ENCODE results near the gene PSRC1. TPM values are rescaled to one million over a fixed set of nuclear protein-coding genes. Genes with fewer than 3 reads are reported as not detected.

PSRC1 gene
- total RNA-seq, 4 donors from 2014 or later = 5.3 to 12.5 (median 6.4) TPM

GRCh38 chr1:109248797-109249629, 33.9 kb downstream of the PSRC1 start, which contains the start of gene CELSR2:
TSS of gene CELSR2 (plus strand) at chr1:109249539. CDS start at chr1:109250080, 541 bp downstream.
- Histone ChIP-seq H3K27me3 (no peaks in the 10 kb centered on the region), H3K4me1 (peaks cover 14 to 47% (median 32%) of the 10 kb centered on the region in 4 donors), H3K4me3 (peak within 1 kb of the TSS; percentile 74 to 89 (median 76)), H3K27ac (replicated peaks in 1 of 4) (peak within 1 kb of the TSS; percentile 63 to 69 (median 66)), H3K9me3 (no peaks in the 10 kb centered on the region), H3K36me3 (no peaks in the 10 kb centered on the region)
- intact Hi-C loops (cut with DNase I) = loop anchor here (5.0 kb wide), 1 partner anchor 52 kb away; no protein-coding TSS in a partner anchor
- TF ChIP-seq POLR2AphosphoS5 (IDR thresholded peaks at IDR 0.05) (peak; percentile 63 to 72), POLR2A (IDR thresholded peaks at IDR 0.05; ENCODE audit: low read depth) (no peak), EP300 (IDR thresholded peaks at IDR 0.05) (no peak), CTCF (IDR thresholded peaks at IDR 0.05) (no peak)
- WGBS = 57% methylated on average over 10 of the region's 49 CpGs
- no peak for DNase-seq (ENCODE audit: extremely low spot score)

- H3K27ac ChIP-seq (replicated peaks in 1 of 4) = no peak overlapping the region
- H3K27me3 ChIP-seq = no peaks in the 10 kb centered on the region
- H3K4me1 ChIP-seq = peaks cover 8 to 41% (median 26%) of the 10 kb centered on the region in 4 donors
- no peaks in the 10 kb centered on the region for H3K36me3 ChIP-seq
- WGBS = 93% methylated on average over 7 of the region's 7 CpGs
- intact Hi-C loops (cut with DNase I) = loop anchor here (5.0 kb wide), 1 partner anchor 51 kb away; no protein-coding TSS in a partner anchor
- no peaks in the 10 kb centered on the region for H3K9me3 ChIP-seq
- no peak for DNase-seq (ENCODE audit: extremely low spot score)
- no peak overlapping the region for H3K4me3 ChIP-seq
- TF ChIP-seq EP300 (IDR thresholded peaks at IDR 0.05) (no peak), POLR2A (IDR thresholded peaks at IDR 0.05; ENCODE audit: low read depth) (no peak), POLR2AphosphoS5 (IDR thresholded peaks at IDR 0.05) (no peak), CTCF (IDR thresholded peaks at IDR 0.05) (no peak)
Observed at GRCh38 chr1:109248444-109248796, 34.5 kb downstream of the PSRC1 start.

GRCh38 chr1:109247401-109248365, 35.3 kb downstream of the PSRC1 start:
- no peak overlapping the region for H3K4me3 ChIP-seq
- 90% methylated on average over 8 of the region's 8 CpGs for WGBS
- no peak for TF ChIP-seq POLR2A (IDR thresholded peaks at IDR 0.05; ENCODE audit: low read depth)
- no peak for TF ChIP-seq EP300 (IDR thresholded peaks at IDR 0.05)
- TF ChIP-seq CTCF (IDR thresholded peaks at IDR 0.05) = no peak
- no peak for TF ChIP-seq POLR2AphosphoS5 (IDR thresholded peaks at IDR 0.05)
- H3K27ac ChIP-seq (replicated peaks in 1 of 4) = no peak overlapping the region
- H3K4me1 ChIP-seq = peaks cover 7 to 39% (median 22%) of the 10 kb centered on the region in 4 donors
- no peak for DNase-seq (ENCODE audit: extremely low spot score)
- H3K9me3 ChIP-seq = no peaks in the 10 kb centered on the region
- no peaks in the 10 kb centered on the region for H3K27me3 ChIP-seq
- intact Hi-C loops (cut with DNase I) = loop anchor here (5.0 kb wide), 1 partner anchor 50 kb away; no protein-coding TSS in a partner anchor
- no peaks in the 10 kb centered on the region for H3K36me3 ChIP-seq

- no peak overlapping the region for H3K27ac ChIP-seq (replicated peaks in 1 of 4)
- no peak for TF ChIP-seq POLR2AphosphoS5 (IDR thresholded peaks at IDR 0.05)
- TF ChIP-seq CTCF (IDR thresholded peaks at IDR 0.05) = no peak
- no peak for TF ChIP-seq POLR2A (IDR thresholded peaks at IDR 0.05; ENCODE audit: low read depth)
- TF ChIP-seq EP300 (IDR thresholded peaks at IDR 0.05) = no peak
- H3K27me3 ChIP-seq = no peaks in the 10 kb centered on the region
- H3K4me1 ChIP-seq = peaks cover 22 to 46% (median 36%) of the 10 kb centered on the region in 4 donors
- H3K9me3 ChIP-seq = no peaks in the 10 kb centered on the region
- no peak for DNase-seq (ENCODE audit: extremely low spot score)
- WGBS = 85% methylated on average over 7 of the region's 7 CpGs
- intact Hi-C loops (cut with DNase I) = loop anchor here (5.0 kb wide), 1 partner anchor 49 kb away; no protein-coding TSS in a partner anchor
- no peak overlapping the region for H3K4me3 ChIP-seq
- H3K36me3 ChIP-seq = no peaks in the 10 kb centered on the region
Observed at GRCh38 chr1:109246141-109246551, 36.8 kb downstream of the PSRC1 start.
